Measurements from ENCODE around the gene DPP8. TPM values are rescaled to one million over a fixed set of nuclear protein-coding genes. Genes with fewer than 3 reads are reported as not detected.

Gene DPP8
- polyA plus RNA-seq (2012; rRNA removed), result 13.9 and 14.1 TPM in 2 replicates
- 15.0 and 16.5 TPM in 2 replicates for polyA plus RNA-seq (2012; cell fraction: cytosol; rRNA removed)
- polyA plus RNA-seq (2012; cell fraction: nucleus; rRNA removed), result 13.9 and 24.0 TPM in 2 replicates

DNA sequence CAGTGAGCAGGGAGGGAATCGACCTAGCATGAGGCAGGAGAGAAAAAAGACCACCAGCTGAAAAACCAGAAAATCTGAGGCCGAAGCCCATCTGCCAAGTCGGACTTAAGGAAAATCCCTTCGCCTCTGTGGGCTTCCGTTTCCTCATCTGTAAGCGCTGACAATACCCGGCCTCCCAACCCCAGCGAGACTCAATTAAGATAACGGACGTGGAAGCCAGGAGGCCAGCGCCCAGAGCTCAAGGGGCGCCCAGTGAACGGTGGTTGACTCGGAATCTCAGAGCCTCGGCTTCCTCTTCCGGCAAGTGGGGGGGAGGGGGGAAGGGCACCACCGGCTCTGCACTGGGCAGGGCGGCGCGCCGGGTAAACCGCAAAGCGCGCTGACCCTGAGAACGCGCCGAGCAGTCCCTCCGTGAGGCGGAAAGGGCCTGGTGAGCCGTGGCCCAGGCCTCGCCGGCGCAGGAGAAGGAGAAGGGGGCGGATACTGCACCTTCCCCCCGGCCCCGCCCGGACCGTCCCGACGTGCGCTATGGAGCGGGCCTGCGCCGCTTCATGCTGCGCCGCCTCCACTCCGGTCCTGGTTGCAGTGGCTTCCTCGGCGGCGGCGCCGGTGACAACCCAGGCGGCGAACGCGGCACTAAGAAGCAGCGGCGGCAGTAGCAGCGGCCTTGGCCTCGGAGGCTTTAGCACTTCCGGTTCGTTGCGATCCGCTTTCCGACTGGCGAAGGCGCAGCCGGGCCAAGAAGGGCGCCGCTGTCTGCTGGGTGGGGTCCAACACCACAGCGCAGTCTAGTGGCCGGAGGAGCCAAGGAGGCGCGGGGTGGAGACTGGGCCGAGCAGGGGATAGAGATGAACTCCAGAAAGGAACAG lies at the start of gene DPP8:
DPP8 (minus strand) TSS at position 693 of the 869 bp plus-strand sequence. CDS start 5,136 bp downstream, outside the sequence.
- Histone ChIP-seq H3K79me2 (ENCODE audit: insufficient read depth) (peaks cover 52% of the 10 kb centered on the region), H3K9me3 (no peaks in the 10 kb centered on the region), H4K20me1 (ENCODE audit: insufficient read depth) (peaks cover 22% of the 10 kb centered on the region), H3K36me3 (replicated peaks in 1 of 2; ENCODE audit: control insufficient read depth in 1 of 2, insufficient read depth in 2 of 2, low read length in 1 of 2) (peaks cover 18 to 20% of the 10 kb centered on the region in 2 experiments), H3K4me1 (ENCODE audit: control insufficient read depth in 1 of 2, insufficient read depth in 2 of 2, low read depth in 1 of 2, low read length in 1 of 2) (peaks cover 9 to 12% of the 10 kb centered on the region in 2 experiments; a peak in 3 of 4 replicates), H2AFZ (ENCODE audit: low read depth) (peak within 1 kb of the TSS; percentile 97), H3K4me2 (peak within 1 kb of the TSS; percentile 90), H3K27ac (ENCODE audit: low read depth in 2 of 2, low read length in 1 of 2) (peak within 1 kb of the TSS; percentile 86 to 97), H3K4me3 (ENCODE audit: low read depth in 2 of 2, low read length in 1 of 2) (peak within 1 kb of the TSS; percentile 96 to 99), H3K27me3 (ENCODE audit: insufficient read depth) (no peaks in the 10 kb centered on the region), H3F3A (replicated peaks; ENCODE audit: insufficient read depth) (peaks cover 8% of the 10 kb centered on the region), H3K9ac (peak within 1 kb of the TSS; percentile 90), H3K9me2 (no peaks in the 10 kb centered on the region)
- ChIA-PET CTCF (interaction anchor here (0.6 to 1.5 kb wide), 9 partner anchors 9 to 388 kb away, joined by 3 to 8 read pairs (median 3); no protein-coding TSS in a partner anchor), POLR2A (interaction anchor here (0.6 to 1.6 kb wide), 5 partner anchors 8 to 137 kb away, joined by 3 to 15 read pairs (median 3); partner anchors contain the start of genes HACD3 and INTS14)
- WGBS (ENCODE audit: low lambda C conversion rate), result 2% methylated on average over 39 of the region's 75 CpGs
- peak; percentile 93 for DNase-seq
- TF ChIP-seq SIN3A (IDR thresholded peaks at IDR 0.05; ENCODE audit: borderline replicate concordance, low read depth, low read length), result peak; percentile 72; the same call in 1 of the 2 replicates
- TF ChIP-seq RXRA (IDR thresholded peaks at IDR 0.05; ENCODE audit: borderline replicate concordance, low read depth), result no peak
- TF ChIP-seq, protein P1, sequence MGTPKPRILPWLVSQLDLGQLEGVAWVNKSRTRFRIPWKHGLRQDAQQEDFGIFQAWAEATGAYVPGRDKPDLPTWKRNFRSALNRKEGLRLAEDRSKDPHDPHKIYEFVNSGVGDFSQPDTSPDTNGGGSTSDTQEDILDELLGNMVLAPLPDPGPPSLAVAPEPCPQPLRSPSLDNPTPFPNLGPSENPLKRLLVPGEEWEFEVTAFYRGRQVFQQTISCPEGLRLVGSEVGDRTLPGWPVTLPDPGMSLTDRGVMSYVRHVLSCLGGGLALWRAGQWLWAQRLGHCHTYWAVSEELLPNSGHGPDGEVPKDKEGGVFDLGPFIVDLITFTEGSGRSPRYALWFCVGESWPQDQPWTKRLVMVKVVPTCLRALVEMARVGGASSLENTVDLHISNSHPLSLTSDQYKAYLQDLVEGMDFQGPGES (IDR thresholded peaks at IDR 0.05; ENCODE audit: low read depth, low read length), result no peak
- 0 out of 2 replicates have a peak, but pooled peaks have one; percentile 32 for TF ChIP-seq TEAD4 (IDR thresholded peaks at IDR 0.05; ENCODE audit: borderline replicate concordance, insufficient read depth)
- no peak for TF ChIP-seq EP300 (IDR thresholded peaks at IDR 0.05; ENCODE audit: borderline replicate concordance in 1 of 2, low read depth in 1 of 2, low read length in 1 of 2)
- no peak for TF ChIP-seq MEF2A (IDR thresholded peaks at IDR 0.05; ENCODE audit: borderline replicate concordance, low read depth)
- TF ChIP-seq FOXJ3 (CRISPR knock-in tag; IDR thresholded peaks at IDR 0.05), result peak; percentile 59; the same call in 1 of the 2 replicates
- no peak; the same call in 1 of the 2 replicates for TF ChIP-seq GATA2 (CRISPR knock-in tag; IDR thresholded peaks at IDR 0.05)
- TF ChIP-seq RAD21 (IDR thresholded peaks at IDR 0.05; ENCODE audit: low read length), result peak; percentile 36
- TF ChIP-seq, protein P2, sequence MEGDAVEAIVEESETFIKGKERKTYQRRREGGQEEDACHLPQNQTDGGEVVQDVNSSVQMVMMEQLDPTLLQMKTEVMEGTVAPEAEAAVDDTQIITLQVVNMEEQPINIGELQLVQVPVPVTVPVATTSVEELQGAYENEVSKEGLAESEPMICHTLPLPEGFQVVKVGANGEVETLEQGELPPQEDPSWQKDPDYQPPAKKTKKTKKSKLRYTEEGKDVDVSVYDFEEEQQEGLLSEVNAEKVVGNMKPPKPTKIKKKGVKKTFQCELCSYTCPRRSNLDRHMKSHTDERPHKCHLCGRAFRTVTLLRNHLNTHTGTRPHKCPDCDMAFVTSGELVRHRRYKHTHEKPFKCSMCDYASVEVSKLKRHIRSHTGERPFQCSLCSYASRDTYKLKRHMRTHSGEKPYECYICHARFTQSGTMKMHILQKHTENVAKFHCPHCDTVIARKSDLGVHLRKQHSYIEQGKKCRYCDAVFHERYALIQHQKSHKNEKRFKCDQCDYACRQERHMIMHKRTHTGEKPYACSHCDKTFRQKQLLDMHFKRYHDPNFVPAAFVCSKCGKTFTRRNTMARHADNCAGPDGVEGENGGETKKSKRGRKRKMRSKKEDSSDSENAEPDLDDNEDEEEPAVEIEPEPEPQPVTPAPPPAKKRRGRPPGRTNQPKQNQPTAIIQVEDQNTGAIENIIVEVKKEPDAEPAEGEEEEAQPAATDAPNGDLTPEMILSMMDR (IDR thresholded peaks at IDR 0.05), result peak; percentile 97
- TF ChIP-seq, protein P3, sequence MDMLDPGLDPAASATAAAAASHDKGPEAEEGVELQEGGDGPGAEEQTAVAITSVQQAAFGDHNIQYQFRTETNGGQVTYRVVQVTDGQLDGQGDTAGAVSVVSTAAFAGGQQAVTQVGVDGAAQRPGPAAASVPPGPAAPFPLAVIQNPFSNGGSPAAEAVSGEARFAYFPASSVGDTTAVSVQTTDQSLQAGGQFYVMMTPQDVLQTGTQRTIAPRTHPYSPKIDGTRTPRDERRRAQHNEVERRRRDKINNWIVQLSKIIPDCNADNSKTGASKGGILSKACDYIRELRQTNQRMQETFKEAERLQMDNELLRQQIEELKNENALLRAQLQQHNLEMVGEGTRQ (IDR thresholded peaks at IDR 0.05; ENCODE audit: borderline replicate concordance, low read depth, low read length), result no peak
- peak; percentile 85 for TF ChIP-seq POLR2AphosphoS5 (IDR thresholded peaks at IDR 0.05; ENCODE audit: low read depth, low read length)
- no peak for TF ChIP-seq EZH2phosphoT487 (IDR thresholded peaks at IDR 0.05; ENCODE audit: borderline replicate concordance, low read depth)
- TF ChIP-seq, protein P4, sequence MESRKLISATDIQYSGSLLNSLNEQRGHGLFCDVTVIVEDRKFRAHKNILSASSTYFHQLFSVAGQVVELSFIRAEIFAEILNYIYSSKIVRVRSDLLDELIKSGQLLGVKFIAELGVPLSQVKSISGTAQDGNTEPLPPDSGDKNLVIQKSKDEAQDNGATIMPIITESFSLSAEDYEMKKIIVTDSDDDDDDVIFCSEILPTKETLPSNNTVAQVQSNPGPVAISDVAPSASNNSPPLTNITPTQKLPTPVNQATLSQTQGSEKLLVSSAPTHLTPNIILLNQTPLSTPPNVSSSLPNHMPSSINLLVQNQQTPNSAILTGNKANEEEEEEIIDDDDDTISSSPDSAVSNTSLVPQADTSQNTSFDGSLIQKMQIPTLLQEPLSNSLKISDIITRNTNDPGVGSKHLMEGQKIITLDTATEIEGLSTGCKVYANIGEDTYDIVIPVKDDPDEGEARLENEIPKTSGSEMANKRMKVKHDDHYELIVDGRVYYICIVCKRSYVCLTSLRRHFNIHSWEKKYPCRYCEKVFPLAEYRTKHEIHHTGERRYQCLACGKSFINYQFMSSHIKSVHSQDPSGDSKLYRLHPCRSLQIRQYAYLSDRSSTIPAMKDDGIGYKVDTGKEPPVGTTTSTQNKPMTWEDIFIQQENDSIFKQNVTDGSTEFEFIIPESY (IDR thresholded peaks at IDR 0.05; ENCODE audit: borderline replicate concordance, low read depth), result no peak
- TF ChIP-seq MXI1 (IDR thresholded peaks at IDR 0.05; ENCODE audit: low read depth, low read length), result peak; percentile 83
- no peak for TF ChIP-seq FOSL2 (IDR thresholded peaks at IDR 0.05; ENCODE audit: borderline replicate concordance, low read depth)
- 0 out of 2 replicates have a peak, but pooled peaks have one; percentile 13 for TF ChIP-seq RFX5 (IDR thresholded peaks at IDR 0.05; ENCODE audit: low read length)
- TF ChIP-seq, protein P5, sequence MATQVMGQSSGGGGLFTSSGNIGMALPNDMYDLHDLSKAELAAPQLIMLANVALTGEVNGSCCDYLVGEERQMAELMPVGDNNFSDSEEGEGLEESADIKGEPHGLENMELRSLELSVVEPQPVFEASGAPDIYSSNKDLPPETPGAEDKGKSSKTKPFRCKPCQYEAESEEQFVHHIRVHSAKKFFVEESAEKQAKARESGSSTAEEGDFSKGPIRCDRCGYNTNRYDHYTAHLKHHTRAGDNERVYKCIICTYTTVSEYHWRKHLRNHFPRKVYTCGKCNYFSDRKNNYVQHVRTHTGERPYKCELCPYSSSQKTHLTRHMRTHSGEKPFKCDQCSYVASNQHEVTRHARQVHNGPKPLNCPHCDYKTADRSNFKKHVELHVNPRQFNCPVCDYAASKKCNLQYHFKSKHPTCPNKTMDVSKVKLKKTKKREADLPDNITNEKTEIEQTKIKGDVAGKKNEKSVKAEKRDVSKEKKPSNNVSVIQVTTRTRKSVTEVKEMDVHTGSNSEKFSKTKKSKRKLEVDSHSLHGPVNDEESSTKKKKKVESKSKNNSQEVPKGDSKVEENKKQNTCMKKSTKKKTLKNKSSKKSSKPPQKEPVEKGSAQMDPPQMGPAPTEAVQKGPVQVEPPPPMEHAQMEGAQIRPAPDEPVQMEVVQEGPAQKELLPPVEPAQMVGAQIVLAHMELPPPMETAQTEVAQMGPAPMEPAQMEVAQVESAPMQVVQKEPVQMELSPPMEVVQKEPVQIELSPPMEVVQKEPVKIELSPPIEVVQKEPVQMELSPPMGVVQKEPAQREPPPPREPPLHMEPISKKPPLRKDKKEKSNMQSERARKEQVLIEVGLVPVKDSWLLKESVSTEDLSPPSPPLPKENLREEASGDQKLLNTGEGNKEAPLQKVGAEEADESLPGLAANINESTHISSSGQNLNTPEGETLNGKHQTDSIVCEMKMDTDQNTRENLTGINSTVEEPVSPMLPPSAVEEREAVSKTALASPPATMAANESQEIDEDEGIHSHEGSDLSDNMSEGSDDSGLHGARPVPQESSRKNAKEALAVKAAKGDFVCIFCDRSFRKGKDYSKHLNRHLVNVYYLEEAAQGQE (IDR thresholded peaks at IDR 0.05; ENCODE audit: low read depth, low read length), result peak; percentile 74
- TF ChIP-seq TCF12 (IDR thresholded peaks at IDR 0.05), result peak; percentile 17; the same call in 1 of the 2 replicates
